ENCODE results near the gene GAREM1. TPM values are rescaled to one million over a fixed set of nuclear protein-coding genes. Genes with fewer than 3 reads are reported as not detected.

The GAREM1 gene
- total and polyA plus RNA-seq, 8 donors = 2.9 to 55.9 (median 13.5) TPM

GRCh38 chr18:32287249-32287648 lies 183.4 kb downstream of the GAREM1 start:
- 90 to 93% methylated on average over 16 of the region's 16 CpGs for WGBS, 2 donors
- no peak for ATAC-seq
- no peak for TF ChIP-seq CTCF (IDR thresholded peaks at IDR 0.05)
- H3K27ac ChIP-seq = no peak overlapping the region
- intact Hi-C loops (cut with DNase I) = no loop called here
- no peaks in the 10 kb centered on the region for H3K4me1 ChIP-seq
- peak in 1 of 6 donors; percentile 20 for DNase-seq
- peaks cover 0 to 27% (median 0%) of the 10 kb centered on the region in 3 donors for H3K36me3 ChIP-seq
- no peak for FAIRE-seq
- no peak overlapping the region for H3K4me3 ChIP-seq
- no peaks in the 10 kb centered on the region for H3K9me3 ChIP-seq
- no peaks in the 10 kb centered on the region for H3K27me3 ChIP-seq

GRCh38 chr18:32286749-32287148 lies 183.9 kb downstream of the GAREM1 start:
- Histone ChIP-seq H3K36me3 (peaks cover 0 to 27% (median 0%) of the 10 kb centered on the region in 3 donors), H3K27me3 (no peaks in the 10 kb centered on the region), H3K4me1 (no peaks in the 10 kb centered on the region), H3K9me3 (no peaks in the 10 kb centered on the region), H3K4me3 (no peak overlapping the region), H3K27ac (no peak overlapping the region)
- intact Hi-C loops (cut with DNase I) = no loop called here
- 94 to 97% methylated on average over 5 of the region's 5 CpGs for WGBS, 2 donors
- FAIRE-seq = no peak
- DNase-seq = no peak
- ATAC-seq = no peak
- no peak for TF ChIP-seq CTCF (IDR thresholded peaks at IDR 0.05)

- WGBS, 2 donors = 93 to 98% methylated on average over 1 of the region's 1 CpG
- DNase-seq (no peak), FAIRE-seq (no peak), ATAC-seq (no peak)
- H3K27me3 ChIP-seq = no peaks in the 10 kb centered on the region
- H3K4me3 ChIP-seq = no peak overlapping the region
- peaks cover 14 to 16% (median 15%) of the 10 kb centered on the region in 3 donors for H3K4me1 ChIP-seq
- no peak for TF ChIP-seq CTCF (IDR thresholded peaks at IDR 0.05)
- no peaks in the 10 kb centered on the region for H3K9me3 ChIP-seq
- H3K27ac ChIP-seq = no peak overlapping the region
- intact Hi-C loops (cut with DNase I) = no loop called here
- H3K36me3 ChIP-seq = peaks cover 0 to 27% (median 0%) of the 10 kb centered on the region in 3 donors
Observed at GRCh38 chr18:32284284-32284683, 186.4 kb downstream of the GAREM1 start.

- ATAC-seq (no peak), FAIRE-seq (no peak), DNase-seq (no peak)
- intact Hi-C loops (cut with DNase I) = no loop called here
- H3K9me3 ChIP-seq = no peaks in the 10 kb centered on the region
- TF ChIP-seq CTCF (IDR thresholded peaks at IDR 0.05) = no peak
- no peak overlapping the region for H3K4me3 ChIP-seq
- H3K27me3 ChIP-seq = no peaks in the 10 kb centered on the region
- 40 to 49% methylated on average over 4 of the region's 4 CpGs for WGBS, 2 donors
- no peak overlapping the region for H3K27ac ChIP-seq
- H3K4me1 ChIP-seq = peaks cover 25 to 33% (median 26%) of the 10 kb centered on the region in 3 donors
- H3K36me3 ChIP-seq = peaks cover 0 to 10% (median 0%) of the 10 kb centered on the region in 3 donors
Observed at GRCh38 chr18:32280911-32281310, 189.8 kb downstream of the GAREM1 start.

- Histone ChIP-seq H3K27ac (no peak overlapping the region), H3K9me3 (no peaks in the 10 kb centered on the region), H3K27me3 (no peaks in the 10 kb centered on the region), H3K4me3 (no peak overlapping the region), H3K4me1 (peaks cover 25 to 33% (median 26%) of the 10 kb centered on the region in 3 donors), H3K36me3 (peaks cover 0 to 5% (median 0%) of the 10 kb centered on the region in 3 donors)
- peak in 3 of 6 donors; percentile 28 to 42 (median 34) for DNase-seq
- peak; percentile 73 to 91 (median 86) for ATAC-seq
- no peak for FAIRE-seq
- intact Hi-C loops (cut with DNase I) = no loop called here
- no peak for TF ChIP-seq CTCF (IDR thresholded peaks at IDR 0.05)
- 16 to 21% methylated on average over 4 of the region's 4 CpGs for WGBS, 2 donors
Observed at GRCh38 chr18:32280188-32280783, 190.4 kb downstream of the GAREM1 start.
